PC-3 (cell line): ENCODE measurements around the gene EWSR1. TPM values are rescaled to one million over a fixed set of nuclear protein-coding genes. Genes with fewer than 3 reads are reported as not detected.
A peak's percentile ranks its signal among the peaks of the same experiment; 100 is the strongest.

ENCODE experiments used
- ATAC-seq: fragments of 200-7000 bp; cut with Tn5 transposase; 2 replicates; pipeline ENCODE4 v1.9.1; 2020; ENCODE audit warnings: mild to moderate bottlenecking, moderate library complexity
- BruUV-seq: library from RNA; stranded (reverse); fragments of 400-500 nt; replicated peaks from 2 replicates; lab custom pipeline; 2021; lab: Mats Ljungman, UMichigan
- CTCF ChIA-PET: fragments of 300-600 bp; sonication (Branson Sonifier 250); formaldehyde crosslinking; loops from one replicate; lab custom pipeline; 2022; ENCODE audit warnings: antibody characterized with exemption; lab: Charles Lee
- POLR2A ChIA-PET: fragments of 300-600 bp; sonication (Branson Sonifier 250); formaldehyde crosslinking; loops from one replicate; lab custom pipeline; 2022; ENCODE audit warnings: antibody characterized with exemption; ENCODE audit not compliant: unreplicated experiment; lab: Charles Lee
- DNase-seq: peaks from one replicate; pipeline ENCODE4 v3.0.0-alpha.2; 2015
- H2AFZ ChIP-seq: fragments of 300-600 bp; sonication (generic); 2 replicates; pipeline ENCODE4 v1.6.0; 2016; ENCODE audit warnings: antibody characterized with exemption, low read length
- H3F3A ChIP-seq: fragments of 300-600 bp; sonication (generic); one replicate; pipeline ENCODE4 v1.6.0; 2017; ENCODE audit warnings: antibody characterized with exemption, low read length, control low read depth, mild to moderate bottlenecking; ENCODE audit not compliant: unreplicated experiment
- H3K27ac ChIP-seq: fragments of 300-600 bp; sonication (generic); 2 replicates; pipeline ENCODE4 v1.5.1; 2016; ENCODE audit warnings: mild to moderate bottlenecking, low read length
- H3K27me3 ChIP-seq: fragments of 300-600 bp; sonication (generic); 2 replicates; pipeline ENCODE4 v1.6.1; 2016; ENCODE audit warnings: low read length, mixed read lengths
- H3K36me3 ChIP-seq: fragments of 300-600 bp; sonication (generic); 2 replicates; pipeline ENCODE4 v1.6.1; 2016; ENCODE audit warnings: low read depth, mixed run types, low read length, mixed read lengths
- H3K4me1 ChIP-seq: fragments of 300-600 bp; sonication (generic); 2 replicates; pipeline ENCODE4 v1.5.1; 2016; ENCODE audit warnings: low read length; ENCODE audit not compliant: insufficient read depth
- H3K4me2 ChIP-seq: fragments of 300-600 bp; sonication (generic); 2 replicates; pipeline ENCODE4 v1.6.0; 2016; ENCODE audit warnings: low read length
- H3K4me3 ChIP-seq: fragments of 300-600 bp; sonication (generic); 2 replicates; pipeline ENCODE4 v1.5.1; 2016; ENCODE audit warnings: mild to moderate bottlenecking, low read length, mixed read lengths
- H3K79me2 ChIP-seq: fragments of 300-600 bp; sonication (generic); 2 replicates; pipeline ENCODE4 v1.6.1; 2017; ENCODE audit warnings: low read length, mixed read lengths
- H3K9ac ChIP-seq: fragments of 300-600 bp; sonication (generic); 2 replicates; pipeline ENCODE4 v1.6.0; 2016; ENCODE audit warnings: mild to moderate bottlenecking, low read length
- H3K9me2 ChIP-seq: fragments of 300-600 bp; sonication (generic); replicated peaks from 2 replicates; pipeline ENCODE4 v1.6.1; 2016; ENCODE audit warnings: mixed run types, low read length, mixed read lengths
- H3K9me3 ChIP-seq: fragments of 300-600 bp; sonication (generic); 2 replicates; pipeline ENCODE4 v1.6.1; 2016; ENCODE audit warnings: low read length, mixed read lengths
- H4K20me1 ChIP-seq: fragments of 300-600 bp; sonication (generic); 2 replicates; pipeline ENCODE4 v1.6.1; 2016; ENCODE audit warnings: low read length, mixed read lengths
- CTCF ChIP-seq: fragments of 300-600 bp; sonication (generic); conservative IDR thresholded peaks from 2 replicates; pipeline ENCODE4 v1.5.1; 2017; ENCODE audit warnings: antibody characterized with exemption, low read depth, mild to moderate bottlenecking, low read length
- EZH2 ChIP-seq: fragments of 300-600 bp; sonication (generic); IDR thresholded peaks from one replicate; pipeline ENCODE4 v1.6.1; 2017; ENCODE audit warnings: antibody characterized with exemption, mild to moderate bottlenecking, low read length; ENCODE audit not compliant: unreplicated experiment
- EZH2phosphoT487 ChIP-seq: fragments of 300-600 bp; sonication (generic); IDR thresholded peaks from 2 replicates; pipeline ENCODE4 v1.6.1; 2018; ENCODE audit warnings: mild to moderate bottlenecking, antibody characterized with exemption, low read length, borderline replicate concordance
- intact Hi-C: fragments of 100-400 bp; cut with micrococcal nuclease; formaldehyde crosslinking; loops from 2 replicates; pipeline ENCODE4 v1.9.0; 2023
- total RNA-seq: library from RNA; depleted of rRNA; stranded (reverse); fragments of >200 nt; gene quantifications from 2 replicates; pipeline ENCODE4 v1.2.3, GENCODE V29; 2014

The EWSR1 gene
- total RNA-seq, 1 experiment from 2014 or later, result 288 TPM

- intact Hi-C loops, result no loop called here
- Histone ChIP-seq H3K27me3 (no peaks in the 10 kb centered on the region), H3K4me2 (no peak overlapping the region), H3K4me1 (no peaks in the 10 kb centered on the region), H3K4me3 (no peak overlapping the region), H3K27ac (no peak overlapping the region), H3K36me3 (peaks cover 36% of the 10 kb centered on the region), H4K20me1 (no peaks in the 10 kb centered on the region), H3K9ac (no peak overlapping the region), H3K9me3 (no peaks in the 10 kb centered on the region), H3K9me2 (no peaks in the 10 kb centered on the region), H2AFZ (no peak overlapping the region), H3F3A (peaks cover 6% of the 10 kb centered on the region), H3K79me2 (no peaks in the 10 kb centered on the region)
- no TSS peak for BruUV-seq
- POLR2A ChIA-PET, result no interaction called here
- no peak for TF ChIP-seq EZH2
- no peak for TF ChIP-seq CTCF
- TF ChIP-seq EZH2phosphoT487, result no peak
- ATAC-seq (peak; percentile 7; the same call in 1 of the 2 replicates), DNase-seq (no peak)
- CTCF ChIA-PET, result no interaction called here
These were observed 32.9 kb downstream of the EWSR1 start for GRCh38 chr22:29300807-29301601.

GRCh38 chr22:29301716-29302401 is 33.8 kb downstream of the EWSR1 start:
- Histone ChIP-seq H3K27me3 (no peaks in the 10 kb centered on the region), H3F3A (peaks cover 6% of the 10 kb centered on the region), H4K20me1 (no peaks in the 10 kb centered on the region), H3K9me3 (no peaks in the 10 kb centered on the region), H3K4me1 (no peaks in the 10 kb centered on the region), H3K36me3 (peaks cover 28% of the 10 kb centered on the region), H2AFZ (no peak overlapping the region), H3K9ac (no peak overlapping the region), H3K4me3 (no peak overlapping the region), H3K9me2 (no peaks in the 10 kb centered on the region), H3K79me2 (no peaks in the 10 kb centered on the region), H3K27ac (no peak overlapping the region), H3K4me2 (no peak overlapping the region)
- TF ChIP-seq CTCF (no peak), EZH2phosphoT487 (no peak), EZH2 (no peak)
- TSS peak; percentile 4 for BruUV-seq
- CTCF ChIA-PET, result no interaction called here
- POLR2A ChIA-PET, result no interaction called here
- DNase-seq (no peak), ATAC-seq (no peak)
- intact Hi-C loops, result no loop called here

- Histone ChIP-seq H3K9me3 (no peaks in the 10 kb centered on the region), H4K20me1 (no peaks in the 10 kb centered on the region), H3K27ac (no peak overlapping the region), H3K4me1 (no peaks in the 10 kb centered on the region), H3K79me2 (peaks cover 3% of the 10 kb centered on the region), H3K27me3 (no peaks in the 10 kb centered on the region), H3F3A (peaks cover 6% of the 10 kb centered on the region), H3K4me2 (no peak overlapping the region), H3K4me3 (no peak overlapping the region), H2AFZ (no peak overlapping the region), H3K36me3 (peaks cover 23% of the 10 kb centered on the region), H3K9me2 (no peaks in the 10 kb centered on the region), H3K9ac (no peak overlapping the region)
- BruUV-seq, result no TSS peak
- no peak for DNase-seq
- ChIA-PET POLR2A (no interaction called here), CTCF (interaction anchor here (0.6 to 1.3 kb wide), 2 partner anchors 18 to 55 kb away, joined by 5 read pairs; no protein-coding TSS in a partner anchor)
- no peak for TF ChIP-seq CTCF
- no peak for TF ChIP-seq EZH2
- no peak for TF ChIP-seq EZH2phosphoT487
- ATAC-seq, result no peak
- intact Hi-C loops, result no loop called here
These were observed 34.3 kb downstream of the EWSR1 start for GRCh38 chr22:29302402-29302680.
